ENCODE measurements around the gene SSTR3. TPM values are rescaled to one million over a fixed set of nuclear protein-coding genes. Genes with fewer than 3 reads are reported as not detected.

The SSTR3 gene
- total and polyA plus RNA-seq, 10 of the 15 experiments (the other 5 are each of a cell fraction or from before 2014, with no cell fraction given) = 0.03 to 4.5 (median 2.4) TPM

DNA sequence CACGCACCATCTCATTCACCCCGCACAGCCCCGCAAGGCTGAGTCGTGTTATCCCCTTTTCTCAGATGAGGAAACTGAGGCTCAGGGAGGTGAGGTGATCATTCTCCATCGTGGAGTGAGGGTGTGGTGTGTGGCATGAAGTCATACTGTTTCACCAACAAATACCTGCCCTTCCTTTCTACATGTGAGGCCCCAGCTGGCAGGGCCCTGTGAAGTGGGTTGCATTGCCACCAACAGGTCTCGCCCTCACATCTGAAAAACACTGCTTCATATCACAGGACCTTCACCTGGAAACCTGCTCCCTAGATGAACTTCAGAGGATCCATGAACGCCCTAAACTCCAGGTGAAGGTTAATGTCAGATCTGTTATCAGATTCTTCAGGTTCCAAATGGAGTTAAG is 4.3 kb downstream of the SSTR3 start:
- no peaks in the 10 kb centered on the region for H3K9me3 ChIP-seq (replicated peaks; ENCODE audit: control insufficient read depth, insufficient read depth, low read length)
- CTCF ChIA-PET = no interaction called here
- no peak overlapping the region for H3K4me3 ChIP-seq
- H3K27ac ChIP-seq (ENCODE audit: control insufficient read depth, insufficient read depth) = no peak overlapping the region
- POLR2A ChIA-PET = interaction anchor here (0.9 kb wide), 1 partner anchor 10 kb away, joined by 5 read pairs; no protein-coding TSS in a partner anchor
- no peaks in the 10 kb centered on the region for H3K27me3 ChIP-seq (replicated peaks in 1 of 2; ENCODE audit: control insufficient read depth in 2 of 2, insufficient read depth in 2 of 2, low read length in 1 of 2)
- H3K36me3 ChIP-seq (ENCODE audit: control insufficient read depth in 2 of 2, insufficient read depth in 2 of 2, low read length in 1 of 2) = no peaks in the 10 kb centered on the region; a peak in 3 of 4 replicates
- H3K4me2 ChIP-seq (ENCODE audit: control insufficient read depth, insufficient read depth) = no peak overlapping the region
- BruUV-seq (replicated peaks) = no TSS peak
- FAIRE-seq (no peak), DNase-seq (ENCODE audit: low read depth, low spot score) (no peak), ATAC-seq (no peak)
- 70% methylated on average over 7 of the region's 7 CpGs for WGBS (ENCODE audit: insufficient coverage, insufficient replicate concordance, low lambda C conversion rate, missing lambda C conversion rate)
- no peak for TF ChIP-seq ZBTB11 (CRISPR knock-in tag; IDR thresholded peaks at IDR 0.05)
- TF ChIP-seq IRF4 (IDR thresholded peaks at IDR 0.05; ENCODE audit: low read depth, low read length) = no peak
- no peak for TF ChIP-seq ASH2L (IDR thresholded peaks at IDR 0.05; ENCODE audit: borderline replicate concordance, low read depth)
- no peak for TF ChIP-seq NFYB (IDR thresholded peaks at IDR 0.05; ENCODE audit: insufficient read depth, low read depth, low read length)
- TF ChIP-seq NFIC (IDR thresholded peaks at IDR 0.05; ENCODE audit: low read depth, low read length) = no peak
- TF ChIP-seq SKIL (IDR thresholded peaks at IDR 0.05; ENCODE audit: low read depth, poor library complexity, severe bottlenecking) = no peak
- no peak for TF ChIP-seq SMAD5 (IDR thresholded peaks at IDR 0.05; ENCODE audit: low read depth)
- TF ChIP-seq SREBF2 (IDR thresholded peaks at IDR 0.05; ENCODE audit: low read length) = no peak
- TF ChIP-seq EGR1 (IDR thresholded peaks at IDR 0.05; ENCODE audit: borderline replicate concordance in 1 of 2, low read depth in 2 of 2, low read length in 2 of 2) = no peak
- TF ChIP-seq NFXL1 (IDR thresholded peaks at IDR 0.05; ENCODE audit: borderline replicate concordance) = no peak
- no peak for TF ChIP-seq CBFB (IDR thresholded peaks at IDR 0.05; ENCODE audit: low read depth)
- intact Hi-C loops (cut with micrococcal nuclease; ENCODE audit: unreplicated experiment) = no loop called here
- H4K20me1 ChIP-seq (ENCODE audit: control insufficient read depth, insufficient read depth) = no peaks in the 10 kb centered on the region
- no peak overlapping the region for H2AFZ ChIP-seq (ENCODE audit: control insufficient read depth, low read depth, low read length)
- SMC1A ChIA-PET (ENCODE audit: uncharacterized antibody, unreplicated experiment) = no interaction called here
- no peaks in the 10 kb centered on the region for H3K4me1 ChIP-seq (ENCODE audit: control insufficient read depth, insufficient read depth, low read length)
- in situ Hi-C loops (cut with MboI) = loop anchor here (25.0 kb wide), 1 partner anchor 1821 kb away; the partner anchor contains the start of gene HMOX1
- no peaks in the 10 kb centered on the region for H3K79me2 ChIP-seq (ENCODE audit: control insufficient read depth, insufficient read depth, low read length)
- RAD21 ChIA-PET (ENCODE audit: unreplicated experiment) = no interaction called here
- no peak overlapping the region for H3K9ac ChIP-seq (ENCODE audit: control insufficient read depth, insufficient read depth, low read length)

All from GM12878 (cell line).